Endothelial cell of umbilical vein (primary cell): ENCODE measurements around the gene OTOGL. TPM values are rescaled to one million over a fixed set of nuclear protein-coding genes. Genes with fewer than 3 reads are reported as not detected.
"Not testable (repeated sequence)": the region's sequence is repeated elsewhere in the genome, so short reads cannot be mapped to it uniquely, and the experiment has no call there.

ENCODE experiments used
- BruUV-seq: library from RNA; stranded (reverse); fragments of 400-500 nt; replicated peaks from 2 replicates; lab custom pipeline; 2021; lab: Mats Ljungman, UMichigan
- CTCF ChIA-PET: fragments of 300-600, 350-600 bp; sonication (Branson Sonifier 250); formaldehyde crosslinking; loops from one replicate; lab custom pipeline; 2021; ENCODE audit warnings: antibody characterized with exemption, inconsistent platforms; lab: Charles Lee
- POLR2A ChIA-PET: fragments of 300-600, 350-600 bp; sonication (Branson Sonifier 250); formaldehyde crosslinking; loops from one replicate; lab custom pipeline; 2021; ENCODE audit warnings: antibody characterized with exemption, inconsistent platforms; lab: Charles Lee
- DNase-seq: peaks from one replicate; pipeline ENCODE4 v3.0.0-alpha.2; 2011; ENCODE audit warnings: low read depth, low spot score
- FAIRE-seq: peaks from 2 replicates; lab custom pipeline; 2011; peaks lifted over from hg19 to GRCh38; lab: Jason Lieb, UNC
- H2AFZ ChIP-seq: 2 replicates; pipeline ENCODE4 v1.6.0; 2012; ENCODE audit warnings: low read depth, low read length, control low read depth, inconsistent platforms
- H3K27ac ChIP-seq: 2 replicates; pipeline ENCODE4 v1.5.1; 2011; ENCODE audit warnings: low read depth, mild to moderate bottlenecking, control low read depth, low read length, moderate library complexity; ENCODE audit not compliant: insufficient read depth
- H3K27me3 ChIP-seq, 2 experiments: 2 replicates each; pipeline versions ENCODE4 v1.6.0 to v1.6.1; 2011; ENCODE audit warnings: low read length in 2 of 2, mixed read lengths in 1 of 2; ENCODE audit not compliant: control insufficient read depth in 2 of 2, insufficient read depth in 2 of 2
- H3K36me3 ChIP-seq, 2 experiments: 2 replicates in 1 of 2; 3 replicates in 1 of 2; pipeline ENCODE4 v1.5.1; 2011; ENCODE audit warnings: low read length in 2 of 2, mild to moderate bottlenecking in 1 of 2, moderate library complexity in 1 of 2; ENCODE audit not compliant: control insufficient read depth in 2 of 2, insufficient read depth in 2 of 2; ENCODE audit errors: extremely low read depth in 1 of 2
- H3K4me1 ChIP-seq: 3 replicates; pipeline ENCODE4 v1.5.1; 2011; ENCODE audit warnings: mild to moderate bottlenecking, low read length; ENCODE audit not compliant: control insufficient read depth, insufficient read depth; ENCODE audit errors: extremely low read depth
- H3K4me2 ChIP-seq: 2 replicates; pipeline ENCODE4 v1.6.1; 2011; ENCODE audit warnings: low read length, control low read depth, mixed read lengths; ENCODE audit not compliant: insufficient read depth
- H3K4me3 ChIP-seq, 3 experiments: fragments of 200-600 bp in 1 of 3; sonication (generic), shearing (Covaris generic) in 1 of 3; replicated peaks in 1 of 3; 2 replicates each; pipeline ENCODE4 v1.5.1; 2011 to 2016; ENCODE audit warnings: control low read depth in 3 of 3, low read length in 3 of 3, mild to moderate bottlenecking in 2 of 3, inconsistent platforms in 1 of 3, low read depth in 1 of 3, moderate library complexity in 1 of 3; ENCODE audit not compliant: insufficient read depth in 1 of 3
- H3K79me2 ChIP-seq: 2 replicates; pipeline ENCODE4 v1.6.0; 2012; ENCODE audit warnings: low read length, inconsistent platforms; ENCODE audit not compliant: control insufficient read depth, insufficient read depth
- H3K9ac ChIP-seq: replicated peaks from 2 replicates; pipeline ENCODE3; 2011; ENCODE audit warnings: low read length, control low read depth; ENCODE audit not compliant: insufficient read depth; ENCODE audit errors: extremely low read depth
- H3K9me1 ChIP-seq: replicated peaks from 3 replicates; pipeline ENCODE4 v1.6.0; 2011; ENCODE audit warnings: mild to moderate bottlenecking, low read length; ENCODE audit not compliant: control insufficient read depth, insufficient read depth; ENCODE audit errors: extremely low read depth
- H3K9me3 ChIP-seq: replicated peaks from 2 replicates; pipeline ENCODE4 v1.5.1; 2012; ENCODE audit warnings: low read length, inconsistent platforms; ENCODE audit not compliant: control insufficient read depth, insufficient read depth
- H4K20me1 ChIP-seq: replicated peaks from 2 replicates; pipeline ENCODE3; 2011; ENCODE audit warnings: mild to moderate bottlenecking, low read length; ENCODE audit not compliant: control insufficient read depth, insufficient read depth; ENCODE audit errors: extremely low read depth
- FOS ChIP-seq: IDR thresholded peaks from 2 replicates; pipeline ENCODE4 v1.6.1; 2011; ENCODE audit warnings: mild to moderate bottlenecking, low read length, moderate library complexity, borderline replicate concordance; ENCODE audit not compliant: insufficient read depth
- JUN ChIP-seq: IDR thresholded peaks from 2 replicates; pipeline ENCODE4 v1.6.1; 2011; ENCODE audit warnings: borderline replicate concordance, low read depth; ENCODE audit not compliant: insufficient read length, insufficient read depth
- MAX ChIP-seq: IDR thresholded peaks from 2 replicates; pipeline ENCODE4 v1.6.1; 2011; ENCODE audit not compliant: insufficient read depth, insufficient read length
- POLR2A ChIP-seq: IDR thresholded peaks from 2 replicates; pipeline ENCODE4 v1.6.1; 2012; ENCODE audit warnings: low read depth, mild to moderate bottlenecking, control low read depth, low read length
- POLR2AphosphoS5 ChIP-seq: IDR thresholded peaks from 2 replicates; pipeline ENCODE4 v1.6.1; 2012; ENCODE audit warnings: low read depth, mild to moderate bottlenecking, control low read depth, low read length, moderate library complexity; ENCODE audit not compliant: insufficient read depth
- dilution Hi-C: fragments of 300-500 bp; cut with MboI; formaldehyde crosslinking; loops from one replicate; pipeline ENCODE4 v1.15.0; 2019; ENCODE audit warnings: low sequenced_read_pairs; ENCODE audit not compliant: extremely low pct_ligation_motif_present
- intact Hi-C: fragments of 100-400 bp; cut with micrococcal nuclease; formaldehyde crosslinking; loops from one replicate; pipeline ENCODE4 v1.10.0; 2022
- polyA plus RNA-seq, 4 experiments: library from polyadenylated mRNA; depleted of rRNA in 3 of 4; stranded (reverse) in 3 of 4; unstranded in 1 of 4; fragments of >200 nt; gene quantifications; 2 replicates each; pipeline versions ENCODE4 v1.2.1 to v1.2.3, GENCODE V29; 2011 to 2012; ENCODE audit warnings: missing spikeins in 1 of 4
- total RNA-seq: library from RNA; stranded (reverse); gene quantifications from 2 replicates; pipeline ENCODE4 v1.2.3, GENCODE V29; 2021

OTOGL gene
- total and polyA plus RNA-seq, 2 donors (not counting 3 experiments of a cell fraction or from before 2014, with no cell fraction given) = 1.4 to 2.0 TPM

DNA sequence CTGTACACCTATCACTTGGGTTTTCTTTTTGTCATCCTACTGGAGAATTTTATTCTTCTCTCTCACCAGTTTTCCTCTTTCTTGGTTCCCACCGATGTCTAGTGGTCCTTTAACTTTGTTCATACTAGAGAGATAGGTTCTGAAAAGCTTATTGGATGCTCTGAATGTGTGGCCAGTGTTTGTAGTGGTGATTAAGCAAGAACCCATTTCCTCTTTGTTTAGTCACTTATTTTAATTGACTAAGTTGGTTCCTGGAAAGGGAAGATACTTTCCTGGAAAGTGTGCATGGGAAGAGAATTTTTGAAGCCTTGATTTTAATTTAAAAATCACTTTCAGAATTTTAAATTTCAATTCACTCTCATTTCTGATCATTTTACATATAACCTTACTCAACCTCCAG, 127.2 kb downstream of the OTOGL start:
- no TSS peak for BruUV-seq
- H3K27ac ChIP-seq = peak overlapping the region; percentile 74
- ChIA-PET POLR2A (no interaction called here), CTCF (interaction anchor here (1.3 to 2.9 kb wide), 6 partner anchors 14 to 44 kb away, joined by 3 to 16 read pairs (median 5); no protein-coding TSS in a partner anchor)
- peak overlapping the region in 1 of 3 experiments; percentile 19 for H3K4me3 ChIP-seq
- H4K20me1 ChIP-seq = no peaks in the 10 kb centered on the region
- no peaks in the 10 kb centered on the region for H3K9me1 ChIP-seq
- no peaks in the 10 kb centered on the region for H3K27me3 ChIP-seq
- H3K9me3 ChIP-seq = no peaks in the 10 kb centered on the region
- DNase-seq (peak; percentile 76), FAIRE-seq (peak; percentile 85)
- peak overlapping the region; percentile 44 for H3K9ac ChIP-seq
- H3K79me2 ChIP-seq = no peaks in the 10 kb centered on the region
- peak overlapping the region; percentile 64 for H2AFZ ChIP-seq
- no peaks in the 10 kb centered on the region for H3K36me3 ChIP-seq
- intact Hi-C loops = loop anchor here (1.0 to 10.0 kb wide), 3 partner anchors 15 to 1342 kb away; no protein-coding TSS in a partner anchor
- dilution Hi-C loops = no loop called here
- peak overlapping the region; percentile 72 for H3K4me2 ChIP-seq
- H3K4me1 ChIP-seq = peaks cover 40% of the 10 kb centered on the region
- TF ChIP-seq FOS (peak; percentile 75), MAX (no peak), JUN (peak; percentile 38), POLR2A (no peak), POLR2AphosphoS5 (peak; percentile 25)

DNA sequence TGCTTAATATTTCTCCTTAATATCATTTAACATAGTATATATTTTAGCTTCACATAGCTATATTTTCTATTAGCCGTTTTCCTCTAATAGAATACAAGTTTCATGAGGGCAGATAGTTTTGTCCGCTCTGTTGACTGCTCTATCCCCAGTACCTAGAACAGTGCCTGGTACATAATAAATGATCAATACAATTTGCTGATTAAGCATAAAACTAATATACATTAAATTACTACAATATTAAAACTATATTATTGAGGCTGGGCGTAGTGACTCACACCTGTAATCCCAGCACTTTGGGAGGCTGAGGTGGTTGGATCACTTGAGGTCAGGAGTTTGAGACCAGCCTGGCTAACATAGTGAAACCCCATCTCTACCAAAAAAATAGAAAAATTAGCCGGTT, 128.6 kb downstream of the OTOGL start:
- FAIRE-seq, H3K27ac ChIP-seq, H2AFZ ChIP-seq, DNase-seq, H3K9me1 ChIP-seq, H3K27me3 ChIP-seq, POLR2A ChIA-PET, BruUV-seq, H4K20me1 ChIP-seq, H3K9me3 ChIP-seq, H3K36me3 ChIP-seq, dilution Hi-C loops, H3K9ac ChIP-seq, H3K79me2 ChIP-seq, H3K4me2 ChIP-seq, H3K4me3 ChIP-seq: not testable (repeated sequence)
- intact Hi-C loops = loop anchor here (10.0 kb wide), 1 partner anchor 1343 kb away; no protein-coding TSS in a partner anchor
- CTCF ChIA-PET = interaction anchor here (1.4 to 2.9 kb wide), 2 partner anchors 19 to 33 kb away, joined by 3 to 16 read pairs; no protein-coding TSS in a partner anchor
- H3K4me1 ChIP-seq = peaks cover 27% of the 10 kb centered on the region
